ENCODE measurements around the gene NKAIN4.

NKAIN4 gene

DNA sequence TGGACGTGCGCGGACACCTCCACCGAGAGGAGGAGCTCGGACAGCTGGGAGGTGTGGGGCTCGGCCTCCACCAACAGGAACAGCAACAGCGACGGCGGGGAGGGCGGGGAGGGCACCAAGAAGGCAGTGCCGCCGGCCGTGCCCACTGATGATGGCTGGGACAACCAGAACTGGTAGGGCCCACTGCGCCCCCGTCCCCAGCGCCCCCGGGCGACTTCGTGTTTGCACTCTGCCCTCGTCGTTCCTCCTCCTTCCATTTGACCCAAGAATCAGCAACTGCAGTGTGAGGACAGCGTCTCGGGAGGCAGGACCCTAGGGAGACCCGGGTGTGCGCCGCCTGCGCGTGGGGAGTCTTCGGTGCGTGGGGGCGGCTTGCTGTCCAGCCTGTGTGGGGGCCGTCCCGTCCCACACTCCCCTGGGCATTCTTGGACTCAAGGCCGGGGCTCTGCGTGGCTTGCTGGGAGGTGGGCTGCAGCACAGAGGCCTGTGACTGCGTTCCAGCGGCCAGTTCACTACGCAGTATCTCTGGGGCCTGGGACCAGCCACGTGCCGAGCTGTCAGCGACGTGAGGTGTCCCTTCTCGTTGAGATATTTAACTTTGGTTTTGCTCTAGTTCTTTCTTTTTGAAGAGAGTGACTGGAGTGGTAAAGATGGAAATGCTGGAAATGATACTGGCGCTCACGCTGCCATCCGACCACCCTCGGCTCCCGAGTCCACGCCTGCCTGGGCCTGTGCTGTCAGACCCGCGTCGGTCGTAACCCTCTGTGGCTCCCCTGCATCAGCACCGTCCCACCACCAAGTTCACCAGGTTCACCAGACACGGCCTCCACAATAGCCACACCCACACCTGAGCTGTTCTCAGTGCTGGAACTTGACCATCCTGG, 33.7 kb upstream of the NKAIN4 start:
- DNase-seq, result no peak

DNA sequence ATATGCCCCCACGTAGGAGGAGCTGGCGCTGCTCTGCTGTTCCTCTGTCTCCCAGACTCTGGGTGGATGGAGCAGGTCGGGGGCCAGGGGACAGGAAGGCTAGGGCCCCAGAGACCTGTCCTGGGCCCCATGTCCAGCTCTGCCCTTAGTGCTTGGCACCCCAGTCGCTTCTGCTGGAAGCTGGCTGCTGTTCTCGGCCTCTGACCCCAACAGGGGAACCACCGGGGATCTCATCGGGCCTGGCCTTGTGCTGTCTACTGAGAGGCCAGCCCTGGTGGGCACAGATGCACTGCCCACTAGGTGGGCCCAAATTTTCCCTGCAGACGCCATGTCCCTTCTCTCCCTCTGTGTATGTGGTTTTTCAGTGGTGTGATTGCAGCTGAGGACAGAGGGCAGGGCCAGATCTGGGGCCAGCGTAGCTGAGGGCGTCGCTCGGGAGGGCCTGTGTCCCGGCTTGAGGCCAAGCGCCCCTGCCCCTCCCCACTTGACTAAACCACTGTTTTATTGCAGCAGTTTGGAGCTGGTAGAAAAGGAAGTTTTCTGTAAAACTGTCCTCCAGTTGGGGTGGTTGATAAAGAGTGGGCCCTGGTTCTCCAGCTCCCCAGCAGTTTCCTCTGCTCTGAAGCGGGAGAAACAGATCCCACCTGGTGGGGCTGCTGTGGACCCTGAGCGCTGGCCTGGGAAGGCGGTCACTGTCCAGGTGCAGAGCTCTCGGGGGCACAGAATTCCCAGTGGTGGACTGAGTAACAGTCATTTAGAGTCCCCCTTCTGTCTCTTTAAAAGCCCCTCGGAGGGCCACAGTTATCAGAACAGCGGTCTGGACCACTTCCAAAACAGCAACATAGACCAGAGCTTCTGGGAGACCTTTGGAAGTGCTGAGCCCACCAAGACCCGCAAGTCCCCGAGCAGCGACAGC, 32.8 kb upstream of the NKAIN4 start:
- no peak for DNase-seq

DNA sequence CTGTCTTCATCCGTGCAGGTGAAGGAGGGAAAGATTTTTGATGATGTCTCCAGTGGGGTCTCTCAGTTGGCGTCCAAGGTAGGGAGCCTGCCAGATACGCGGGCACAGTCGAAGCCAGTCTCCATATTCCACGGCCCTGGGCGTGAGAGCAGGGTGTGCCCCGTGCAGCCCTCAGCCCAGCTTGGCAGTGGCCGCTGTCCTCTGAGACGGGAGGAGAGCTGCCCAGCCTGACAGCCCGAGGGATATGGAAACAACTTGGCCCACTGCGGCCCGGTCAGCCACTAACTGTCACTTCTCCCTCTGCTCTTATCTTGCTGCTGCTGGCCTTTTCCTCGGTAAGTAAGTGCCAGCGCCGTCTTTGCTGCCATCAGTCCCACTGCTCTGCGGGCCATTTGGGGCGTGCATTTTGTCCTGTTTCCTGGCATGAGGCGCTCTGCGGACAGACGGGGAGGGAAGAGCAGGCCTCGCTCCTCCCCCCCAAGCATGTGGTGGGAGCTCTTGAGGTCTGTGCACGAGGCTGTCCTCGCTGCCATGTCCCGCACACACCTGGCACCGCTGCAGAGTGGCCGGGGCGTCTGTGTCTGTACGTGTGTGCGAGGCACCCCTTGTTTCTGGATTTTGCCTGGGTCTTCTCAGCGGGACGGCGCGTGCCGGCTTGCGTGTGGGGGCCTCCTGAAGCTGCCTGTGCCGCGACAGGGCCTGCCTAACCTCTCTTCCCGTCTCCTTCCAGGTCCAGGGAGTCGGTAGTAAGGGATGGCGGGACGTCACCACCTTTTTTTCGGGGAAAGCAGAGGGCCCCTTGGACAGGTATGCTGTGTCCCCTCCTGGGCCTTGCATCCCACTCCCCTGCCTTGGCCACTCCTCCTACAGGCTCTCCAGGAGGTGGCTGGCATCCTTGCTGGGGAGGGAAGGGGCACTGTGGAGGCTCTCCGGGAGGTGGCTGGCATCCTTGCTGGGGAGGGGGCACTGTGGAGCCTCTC, 31.7 kb upstream of the NKAIN4 start:
- DNase-seq, result no peak

DNA sequence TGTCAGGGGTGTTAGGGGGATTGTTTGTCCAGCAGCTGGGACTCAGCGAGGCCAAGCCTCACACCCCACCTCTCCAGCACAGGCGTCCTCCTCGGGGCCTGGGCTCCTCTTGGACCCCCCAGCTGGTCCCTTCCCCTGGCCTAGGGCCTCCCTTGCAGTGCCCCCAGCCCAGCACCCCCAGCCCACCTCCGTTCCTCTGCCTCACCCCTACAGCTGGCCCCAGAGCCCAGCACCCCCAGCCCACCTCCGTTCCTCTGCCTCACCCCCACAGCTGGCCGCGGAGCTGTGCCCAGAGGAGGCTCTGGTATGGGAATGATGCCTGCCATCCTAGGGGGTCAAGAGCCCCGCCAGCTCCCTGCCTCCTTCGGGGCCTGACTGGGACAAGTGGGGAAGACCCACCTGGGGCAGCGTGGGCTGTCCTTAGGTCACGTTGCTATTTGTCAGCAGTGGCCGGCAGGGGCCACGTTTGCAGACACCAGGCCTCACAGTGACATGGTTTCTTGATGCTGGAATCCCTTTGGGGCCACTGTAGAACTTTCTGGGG, 30.8 kb upstream of the NKAIN4 start:
- DNase-seq, result no peak

DNA sequence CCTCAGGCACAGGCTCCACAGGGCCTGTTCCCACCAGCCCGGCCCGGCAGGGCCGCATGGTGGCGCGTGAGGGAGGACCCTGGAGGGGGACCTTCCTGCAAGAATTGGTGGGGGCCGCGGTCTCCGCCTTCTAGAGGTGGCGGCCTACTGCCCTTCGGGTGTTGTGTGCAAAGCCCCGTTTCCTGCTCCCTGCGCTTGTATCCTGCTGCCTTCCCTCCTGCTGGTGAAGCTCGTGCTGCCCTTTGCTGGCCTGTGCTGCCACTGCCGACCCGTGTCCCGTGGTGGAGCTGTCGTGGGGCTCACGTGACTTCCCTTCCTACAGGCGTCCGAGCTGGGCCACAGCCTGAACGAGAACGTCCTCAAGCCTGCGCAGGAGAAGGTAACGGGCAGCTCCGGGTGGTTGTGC, 30.3 kb upstream of the NKAIN4 start:
- no peak for DNase-seq

DNA sequence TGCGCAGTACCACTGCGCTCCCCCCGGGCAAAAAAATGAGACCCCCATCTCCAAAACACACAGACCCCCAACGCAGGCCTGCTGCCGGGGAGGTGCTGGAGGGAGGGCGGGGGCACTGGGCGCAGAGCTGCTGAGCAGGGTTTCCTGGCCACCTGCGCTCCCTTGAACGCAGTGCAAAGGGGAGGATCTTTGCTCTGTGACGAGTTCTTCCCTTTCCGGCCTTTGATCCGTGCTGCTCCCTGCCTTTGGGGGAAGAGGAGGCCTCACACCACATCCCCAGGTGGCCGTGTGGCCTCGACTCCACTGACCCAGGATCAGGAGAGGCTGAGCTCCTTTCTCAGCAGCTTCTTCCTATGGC, 29.8 kb upstream of the NKAIN4 start:
- DNase-seq, result no peak

DNA sequence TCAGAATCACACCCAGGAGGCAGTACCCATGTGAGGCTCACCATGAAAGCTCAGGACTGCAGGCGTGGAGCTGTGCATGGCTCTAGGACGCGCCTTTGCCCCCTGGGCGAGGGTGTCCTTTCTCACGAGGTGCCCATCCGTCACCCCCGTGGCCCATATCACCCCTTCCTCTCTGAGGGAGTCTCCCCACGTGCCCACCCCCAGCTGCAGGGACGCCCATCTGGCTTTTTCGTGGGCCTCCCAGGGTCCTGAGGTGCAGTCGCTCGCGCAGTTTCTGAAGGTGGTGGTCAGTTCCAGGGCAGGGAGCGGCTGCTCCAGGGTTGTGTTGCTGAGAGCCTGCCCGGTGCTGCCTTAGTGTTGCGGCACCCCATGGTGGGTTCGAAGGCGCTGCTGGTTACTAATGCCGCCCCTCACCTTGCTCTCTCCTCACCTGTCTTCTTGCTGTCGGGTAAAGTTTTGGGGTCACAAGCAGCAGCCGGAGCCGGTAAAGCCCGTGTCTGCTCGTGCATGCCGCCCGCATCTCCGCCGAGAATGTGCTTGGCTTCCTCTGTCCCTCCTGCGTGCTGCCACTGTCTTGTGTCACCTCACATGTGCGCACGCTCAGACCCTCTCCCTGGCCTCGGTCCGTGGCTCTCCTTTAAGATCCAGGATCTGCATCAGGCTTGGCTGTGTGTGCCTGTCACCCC, 29.3 kb upstream of the NKAIN4 start:
- no peak for DNase-seq

DNA sequence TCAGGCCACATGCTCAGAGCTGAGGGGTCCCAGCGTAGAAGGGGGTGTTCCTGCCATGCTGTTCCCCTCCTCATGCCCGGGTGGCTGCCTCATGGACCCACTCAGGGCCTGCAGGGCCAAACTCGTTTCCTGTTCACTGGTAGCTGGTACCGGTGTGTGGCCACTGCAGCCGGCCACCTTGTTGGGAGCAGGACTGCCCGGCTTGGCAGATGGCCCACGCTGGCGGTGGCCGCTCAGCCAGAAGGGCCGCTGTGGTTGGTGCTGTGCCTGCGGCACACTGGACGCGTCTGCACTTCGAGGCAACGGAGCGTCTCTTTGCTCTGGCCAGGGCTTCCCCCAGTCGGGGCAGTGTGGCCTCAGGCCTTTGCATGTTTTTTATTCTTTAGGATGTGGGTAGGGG, 28.7 kb upstream of the NKAIN4 start:
- no peak for DNase-seq

DNA sequence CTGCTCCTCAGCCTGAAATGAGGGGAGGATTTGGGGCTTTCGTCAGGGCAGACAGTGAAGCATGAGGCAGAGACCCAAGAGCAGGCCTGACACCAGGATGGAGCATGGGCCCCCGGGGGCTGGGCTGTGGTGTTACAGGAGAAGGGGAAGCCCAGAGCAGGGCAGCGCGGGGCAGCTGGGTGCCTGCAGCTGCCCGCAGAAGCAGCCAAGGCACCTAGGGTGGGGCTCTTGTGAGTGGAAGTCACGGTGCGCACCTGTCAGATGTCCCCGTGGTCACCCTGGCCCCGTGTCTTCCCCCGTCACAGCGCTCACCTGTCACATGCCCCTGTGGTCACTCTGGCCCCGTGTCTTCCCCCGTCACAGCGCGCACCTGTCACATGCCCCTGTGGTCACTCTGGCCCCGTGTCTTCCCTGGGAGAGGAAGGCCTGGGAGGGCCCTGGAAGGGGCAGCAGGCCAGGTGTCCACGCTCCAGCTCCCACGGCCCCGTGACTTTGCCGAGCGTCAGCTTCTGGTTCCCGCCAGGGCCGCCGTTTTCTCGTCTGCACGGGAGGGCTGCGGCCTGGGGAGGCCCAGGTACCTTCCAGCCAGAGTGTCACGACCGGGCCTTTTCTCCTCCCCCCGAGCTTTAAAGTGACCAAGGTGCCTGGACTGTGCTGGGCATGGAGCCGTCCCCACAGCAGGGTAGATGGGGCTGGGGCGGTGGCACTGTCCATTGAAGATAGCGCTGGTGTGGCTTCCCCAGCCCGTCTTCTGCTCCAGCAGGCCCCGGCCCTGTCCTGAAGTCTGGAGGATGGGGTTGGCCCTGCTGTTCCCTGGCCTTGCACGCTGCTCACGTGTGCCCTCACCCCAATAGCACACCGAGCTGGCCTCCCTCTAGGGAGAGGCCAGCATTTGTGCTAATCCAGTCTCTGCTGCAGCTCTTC, 27.7 kb upstream of the NKAIN4 start:
- DNase-seq, result no peak

DNA sequence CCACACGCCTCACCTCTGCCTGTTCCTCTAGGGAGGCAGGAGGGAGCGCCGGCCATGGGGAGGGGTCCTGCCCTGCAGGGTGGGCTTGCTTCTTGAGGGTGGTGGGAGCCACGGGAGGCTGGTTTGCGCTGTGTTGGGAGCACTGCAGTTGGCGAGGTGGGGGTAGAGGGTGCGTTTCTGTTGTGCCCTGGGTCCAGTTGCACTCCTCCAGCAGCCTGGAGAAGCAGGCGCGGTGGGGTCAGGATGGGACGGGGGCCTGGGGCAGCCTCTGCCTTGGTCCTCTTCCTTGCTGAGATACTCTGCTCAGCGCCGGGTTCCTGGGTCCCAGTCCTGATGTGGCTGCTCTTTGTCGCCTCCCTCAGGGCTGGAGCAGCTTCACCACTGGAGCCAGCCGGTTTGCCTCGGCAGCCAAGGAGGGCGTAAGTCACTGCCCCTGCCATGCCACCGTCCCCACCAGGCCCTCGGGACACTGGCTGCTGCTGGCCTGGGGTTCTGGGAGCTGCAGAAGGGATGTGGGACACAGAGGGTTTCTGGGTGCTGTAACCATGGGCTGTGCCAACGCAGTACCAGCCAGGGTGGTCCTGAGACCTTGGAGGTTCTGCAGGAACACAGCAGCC, 26.8 kb upstream of the NKAIN4 start:
- no peak for DNase-seq

DNA sequence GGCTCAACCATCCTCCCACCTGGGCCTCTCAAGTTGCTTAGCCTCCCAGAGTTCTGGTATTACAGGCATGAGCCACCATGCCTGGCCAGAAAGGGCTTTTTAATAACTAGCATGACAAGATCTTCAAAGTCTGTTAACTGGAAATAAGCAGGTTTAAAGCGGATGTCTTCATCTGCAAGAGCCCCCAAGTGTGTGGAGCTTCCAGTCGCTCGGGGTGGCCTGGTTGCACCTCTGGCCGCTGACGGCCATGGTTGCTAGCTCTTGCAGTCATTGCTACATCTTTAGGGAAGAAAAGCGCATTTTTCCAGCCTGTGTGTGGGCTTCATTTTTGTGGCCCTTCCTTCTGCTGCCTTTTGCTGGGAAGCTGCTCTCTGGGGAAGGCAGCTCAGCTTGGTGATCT, 26.1 kb upstream of the NKAIN4 start:
- no peak for DNase-seq

DNA sequence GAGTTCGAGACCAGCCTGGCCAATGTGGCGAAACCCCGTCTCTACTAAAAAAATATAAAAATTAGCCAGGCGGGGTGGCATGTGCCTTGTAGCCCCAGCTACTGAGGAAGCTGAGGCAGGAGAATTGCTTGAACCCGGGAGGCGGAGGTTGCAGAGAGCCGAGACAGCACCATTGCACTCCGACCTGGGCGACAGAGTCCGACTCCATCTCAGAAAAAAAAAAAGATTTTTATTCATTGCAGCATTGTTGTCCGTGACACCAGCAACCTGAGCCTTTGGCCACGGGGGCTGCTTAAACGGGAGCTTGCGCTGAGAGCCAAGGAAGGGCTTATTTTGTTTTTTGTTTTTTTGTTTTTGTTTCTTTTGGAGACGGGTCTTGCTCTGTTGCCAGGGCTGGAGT, 25.7 kb upstream of the NKAIN4 start:
- DNase-seq, result no peak

DNA sequence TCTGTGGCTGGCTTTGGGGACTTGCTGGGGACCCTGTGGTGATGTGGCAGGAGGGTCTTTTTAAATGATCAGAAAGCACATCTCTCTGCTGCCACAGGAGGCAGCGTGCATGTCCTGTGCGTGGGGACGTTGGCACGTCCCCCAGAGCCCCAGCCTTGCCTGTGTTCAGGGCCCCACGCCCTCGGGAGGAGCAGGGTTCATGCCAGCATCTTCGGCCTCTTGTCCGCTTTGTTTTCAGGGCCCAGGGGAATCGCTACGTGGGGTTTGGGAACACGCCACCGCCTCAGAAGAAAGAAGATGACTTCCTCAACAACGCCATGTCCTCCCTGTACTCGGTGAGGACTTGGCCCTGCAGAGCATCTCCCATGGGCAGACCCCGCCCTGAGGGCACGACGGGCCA, 24.4 kb upstream of the NKAIN4 start:
- no peak for DNase-seq

DNA sequence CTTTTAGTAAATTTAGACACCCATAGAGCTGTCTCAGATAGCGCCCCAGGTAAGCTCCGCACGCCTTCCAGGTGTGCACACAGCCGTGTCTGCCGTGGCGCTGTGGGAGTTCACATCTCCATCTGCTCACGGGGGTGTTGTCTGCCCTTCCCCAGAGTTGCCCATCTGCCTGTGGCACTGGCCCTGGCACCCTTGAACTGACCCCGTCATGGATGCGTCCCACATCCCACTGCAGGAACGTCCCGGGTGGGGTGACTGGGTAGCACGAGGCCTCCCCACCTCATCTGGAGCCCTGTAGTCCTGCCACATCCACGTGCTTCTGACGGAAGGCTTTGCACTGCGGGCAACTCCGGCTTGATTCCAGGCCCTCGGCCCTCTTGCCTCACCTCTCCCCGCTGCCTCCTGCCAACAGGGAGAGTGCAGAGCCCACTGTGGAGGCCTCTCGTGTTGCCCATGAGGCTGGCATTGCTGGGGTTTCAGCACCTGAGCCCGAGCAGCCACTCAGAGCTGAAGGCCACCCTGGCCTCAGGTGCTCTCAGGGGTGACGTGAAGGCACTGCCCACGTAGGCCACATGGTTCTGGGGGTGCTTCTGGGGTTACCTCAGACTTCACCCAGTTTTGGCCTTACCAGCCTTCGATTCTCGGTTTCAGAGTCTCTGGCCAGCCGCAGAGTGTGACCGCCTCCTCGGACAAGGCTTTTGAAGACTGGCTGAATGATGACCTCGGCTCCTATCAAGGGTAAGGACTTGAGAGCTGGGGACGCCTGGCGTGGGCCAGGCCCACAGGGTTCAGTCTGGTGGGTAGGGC, 23.4 kb upstream of the NKAIN4 start:
- no peak for DNase-seq

DNA sequence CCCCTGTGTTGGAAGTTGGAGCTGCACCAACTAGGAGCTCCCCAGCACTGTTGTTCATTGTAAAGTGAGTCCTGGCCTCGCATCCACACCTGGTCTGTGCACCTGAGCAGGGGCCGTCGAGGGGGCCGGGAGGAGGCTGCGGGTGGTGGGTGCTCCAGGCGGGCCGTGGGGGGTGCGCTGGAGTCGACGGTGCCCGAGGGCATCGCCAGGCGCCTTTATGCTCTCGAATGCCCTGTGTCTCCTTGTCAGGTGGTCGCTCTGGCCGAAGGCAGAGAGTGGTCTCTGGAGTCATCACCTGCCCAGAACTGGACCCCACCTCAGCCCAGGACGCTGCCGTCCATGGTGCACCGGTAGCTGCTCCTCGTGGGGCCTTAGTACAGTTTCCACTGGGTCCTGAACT, 22.7 kb upstream of the NKAIN4 start:
- no peak for DNase-seq

DNA sequence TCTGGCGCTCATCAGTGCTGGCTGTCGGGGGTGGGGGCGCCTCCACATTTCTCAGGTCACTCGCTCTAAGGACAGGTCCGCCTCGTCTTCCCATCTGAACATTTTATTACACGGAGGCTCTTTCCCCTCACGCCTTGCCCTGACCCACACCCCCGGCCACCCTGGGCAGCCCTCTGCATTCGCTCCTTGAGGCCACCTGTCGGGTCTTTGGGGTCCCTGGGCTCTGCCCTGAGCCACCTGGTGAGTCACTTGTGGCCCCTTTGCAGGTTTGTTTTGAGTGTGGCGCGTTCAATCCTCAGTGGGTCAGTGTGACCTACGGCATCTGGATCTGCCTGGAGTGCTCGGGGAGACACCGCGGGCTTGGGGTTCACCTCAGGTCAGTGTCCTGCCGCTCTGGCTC, 21.6 kb upstream of the NKAIN4 start:
- no peak for DNase-seq

DNA sequence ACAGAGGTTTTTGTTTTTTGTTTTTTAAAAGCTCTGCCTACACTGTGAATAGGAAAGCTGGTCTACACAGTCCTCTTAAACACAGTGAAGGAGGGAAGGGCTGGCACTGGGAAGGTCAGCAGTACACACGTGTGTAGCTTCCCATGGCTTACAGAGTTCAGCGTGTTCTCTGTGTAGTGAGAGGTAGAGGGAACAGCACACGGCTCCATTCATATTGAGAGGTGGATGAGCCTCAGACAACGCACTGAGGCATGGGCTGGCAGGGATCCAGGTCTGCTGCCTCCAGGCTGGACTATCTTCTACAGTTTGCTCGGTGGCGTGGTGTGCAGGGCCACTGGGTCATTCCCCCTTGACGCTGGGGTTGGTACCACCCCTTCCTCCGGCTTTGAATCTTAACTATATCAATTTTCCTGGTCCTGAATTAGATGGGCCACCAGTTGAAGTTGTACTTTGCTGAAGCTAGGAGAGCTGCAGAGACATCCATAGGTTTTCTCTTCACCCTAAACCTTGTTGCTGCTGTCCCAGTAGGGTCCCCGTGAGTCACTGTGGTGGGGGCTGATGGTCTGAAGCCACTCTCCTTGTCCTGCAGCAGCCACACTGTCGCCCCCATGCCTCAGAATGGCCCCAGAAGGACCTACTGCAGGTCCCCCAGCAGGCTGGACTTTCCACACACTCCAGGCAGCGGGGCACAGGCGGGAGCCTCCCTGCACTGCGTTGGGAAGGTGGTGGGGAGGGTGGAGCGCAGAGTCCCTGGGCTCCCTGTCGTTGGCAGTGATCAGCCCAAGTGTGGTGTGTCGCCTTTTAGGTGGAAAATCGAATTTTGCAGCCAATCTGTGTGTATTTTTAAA, 20.3 kb upstream of the NKAIN4 start:
- no peak for DNase-seq

DNA sequence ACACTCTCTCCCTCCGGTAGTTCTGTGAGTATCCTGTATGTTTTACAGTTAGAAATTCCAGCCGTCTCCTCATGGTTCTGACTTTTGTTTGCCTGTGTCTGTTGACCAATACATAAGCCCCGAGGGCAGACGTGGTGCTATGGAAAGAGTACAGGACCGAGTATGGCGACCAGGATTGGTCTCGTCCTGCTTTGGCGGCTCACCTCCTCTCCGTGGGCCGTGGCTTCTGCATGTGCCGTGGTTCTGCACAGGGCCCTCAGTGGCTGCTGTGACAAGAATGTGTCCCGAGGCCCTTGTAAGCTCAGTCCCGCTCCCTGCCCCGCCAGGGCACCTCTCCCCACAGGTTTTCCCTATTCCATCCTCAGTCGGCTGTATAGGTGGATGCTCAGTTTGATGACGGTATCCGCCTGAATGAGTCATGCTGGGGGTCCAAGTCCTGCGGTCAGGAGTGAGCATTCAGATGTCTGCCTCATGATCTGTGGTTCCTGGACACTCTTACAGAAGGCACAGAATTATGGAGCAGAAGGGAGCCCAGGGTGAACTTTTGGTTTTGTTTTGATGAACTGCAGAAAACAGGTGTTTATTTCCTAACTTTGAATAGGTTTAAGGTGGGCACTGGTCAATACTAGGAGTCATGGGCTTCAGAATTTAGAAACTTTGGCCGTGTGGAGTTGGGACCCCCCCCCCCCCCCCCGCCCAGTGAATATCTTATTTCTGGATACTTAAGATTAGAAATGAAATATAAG, 19.5 kb upstream of the NKAIN4 start:
- DNase-seq, result no peak

All from activated CD4-positive, alpha-beta T cell treated with anti-CD3 and anti-CD28 coated beads for 48 hours (primary cell).